Measurements from ENCODE around the gene PPIP5K2. TPM values are rescaled to one million over a fixed set of nuclear protein-coding genes. Genes with fewer than 3 reads are reported as not detected.

PPIP5K2 gene
- total and polyA plus RNA-seq, 2 of the 8 experiments (the other 6 are each of a cell fraction or from before 2014, with no cell fraction given) = 14.8 to 46.6 TPM

DNA sequence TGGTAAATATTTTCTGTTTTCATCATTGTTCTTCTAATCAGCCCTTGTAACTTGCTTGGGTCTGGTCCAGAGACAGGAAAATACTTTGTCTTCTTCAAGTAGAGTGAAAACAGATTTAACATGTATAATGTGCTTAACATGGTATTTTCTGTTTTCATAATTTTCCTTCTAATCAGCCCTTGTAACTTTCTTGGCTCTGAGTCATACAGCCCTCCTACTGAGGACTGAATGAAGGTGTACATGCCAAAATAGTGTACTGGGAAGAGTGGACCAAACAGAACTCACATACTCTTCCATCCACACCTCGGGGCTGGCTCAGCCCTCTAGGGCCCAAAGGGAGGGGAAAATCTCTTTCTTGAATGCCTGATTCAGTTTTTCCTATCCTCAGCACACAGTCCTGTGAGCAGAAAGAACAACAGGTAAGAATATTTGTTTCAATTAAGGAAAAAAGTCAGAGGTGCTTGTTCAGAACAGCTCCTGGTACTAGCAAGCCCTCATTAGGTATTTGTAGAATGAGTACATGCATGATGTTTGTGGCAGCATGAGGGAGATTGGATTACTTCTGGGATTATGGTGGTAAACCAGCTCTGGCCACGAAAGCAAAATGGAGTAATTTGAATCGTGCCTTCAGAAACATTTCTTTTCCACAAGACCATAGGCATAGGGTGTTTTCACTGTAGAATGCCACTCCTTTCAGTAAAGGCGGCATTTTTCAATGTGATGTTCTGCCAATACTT lies 114.3 kb downstream of the PPIP5K2 start (continued):
- TF ChIP-seq EGR1 (IDR thresholded peaks at IDR 0.05; ENCODE audit: borderline replicate concordance, low read depth, low read length) (no peak), RBBP5 (IDR thresholded peaks at IDR 0.05; ENCODE audit: borderline replicate concordance, low read depth, low read length) (no peak), SP1 (IDR thresholded peaks at IDR 0.05; ENCODE audit: low read depth, low read length) (no peak), GTF2F1 (IDR thresholded peaks at IDR 0.05; ENCODE audit: borderline replicate concordance, low read depth, low read length) (no peak)

Measured in H1 (cell line).